Mesothelial cell of epicardium (in vitro differentiated cells): ENCODE data around the gene NOC3L. TPM values are rescaled to one million over a fixed set of nuclear protein-coding genes. Genes with fewer than 3 reads are reported as not detected.

ENCODE experiments used
- DNase-seq, 2 experiments: peaks; one replicate each; pipeline ENCODE4 v3.0.0; 2021; ENCODE audit warnings: low spot score in 2 of 2; ENCODE audit not compliant: unreplicated experiment in 2 of 2
- H3K27ac Mint-ChIP-seq: 2 replicates; pipeline ENCODE4 v1.8.0; 2021; ENCODE audit warnings: mixed read lengths
- H3K27me3 Mint-ChIP-seq: 2 replicates; pipeline ENCODE4 v1.8.0; 2021; ENCODE audit warnings: low read depth, mixed read lengths
- H3K36me3 Mint-ChIP-seq: 2 replicates; pipeline ENCODE4 v1.8.0; 2021; ENCODE audit warnings: mixed read lengths
- H3K4me1 Mint-ChIP-seq: 2 replicates; pipeline ENCODE4 v1.8.0; 2021; ENCODE audit warnings: mixed read lengths
- H3K4me3 Mint-ChIP-seq: 2 replicates; pipeline ENCODE4 v1.8.0; 2021; ENCODE audit warnings: mild to moderate bottlenecking, moderate library complexity, mixed read lengths
- H3K9me3 Mint-ChIP-seq: 2 replicates; pipeline ENCODE4 v1.8.0; 2021; ENCODE audit warnings: mixed read lengths
- total RNA-seq: library from RNA; stranded (reverse); gene quantifications from 3 replicates; pipeline ENCODE4 v1.2.1, GENCODE V29; 2021
- TF ChIP-seq, protein P1 (sequence below): fragments of 200-600 bp; sonication (generic); IDR thresholded peaks from one replicate; pipeline ENCODE4 v1.5.0; 2021; ENCODE audit warnings: antibody characterized with exemption; ENCODE audit not compliant: unreplicated experiment

The NOC3L gene
- 23.7 to 26.2 TPM (median 25.5 TPM) in 3 replicates for total RNA-seq

DNA sequence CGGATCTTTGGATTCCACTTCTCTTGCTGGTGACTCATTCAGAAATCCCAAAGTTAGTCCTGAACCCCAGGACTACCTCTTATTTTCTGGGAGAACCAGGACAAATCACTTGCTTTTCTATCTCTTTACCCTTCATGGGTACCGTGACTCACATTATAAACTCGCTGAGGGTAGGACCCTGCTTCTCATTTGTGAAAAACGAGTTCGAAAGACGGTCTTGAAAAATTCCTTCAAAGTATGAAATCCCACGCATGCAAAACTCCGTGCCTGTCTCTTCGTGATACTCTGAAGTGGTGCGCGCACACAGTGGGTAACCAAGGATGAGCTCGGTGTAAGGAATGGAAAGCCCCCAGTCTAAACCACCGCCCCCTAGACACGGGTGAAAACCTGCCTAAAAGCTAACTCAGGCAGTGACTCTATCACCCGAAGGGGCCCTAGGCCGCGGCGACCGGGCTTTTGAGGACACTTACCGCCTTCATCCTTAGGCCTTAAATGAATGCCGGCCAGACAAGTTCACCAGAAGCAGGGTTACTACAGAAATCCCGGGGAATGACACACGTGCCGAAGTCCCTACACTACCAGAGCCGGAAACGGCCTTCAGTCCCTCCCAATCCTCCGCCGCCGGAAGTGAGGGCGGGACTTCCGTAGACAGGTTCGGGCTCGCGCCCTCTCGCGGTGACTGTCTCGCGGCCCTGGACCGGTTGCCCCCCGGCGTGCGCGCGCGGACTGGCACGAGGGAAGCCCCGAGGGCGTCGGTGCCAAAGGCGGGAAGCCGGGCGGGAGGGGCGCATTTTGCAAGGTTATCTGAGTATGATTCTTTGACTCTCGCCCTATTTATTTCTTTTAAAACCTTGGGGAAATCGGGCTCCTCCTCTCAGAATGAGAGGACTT, at the start of gene NOC3L:
Gene NOC3L, minus strand, starts transcription at position 580 of the 891 bp plus-strand sequence. Its CDS starts 101 bp downstream, at position 479.
- Mint-ChIP-seq H3K36me3 (peaks cover 14% of the 10 kb centered on the region), H3K4me1 (peaks cover 20% of the 10 kb centered on the region), H3K9me3 (no peaks in the 10 kb centered on the region), H3K27ac (peak within 1 kb of the TSS; percentile 98), H3K27me3 (peaks cover 15% of the 10 kb centered on the region), H3K4me3 (peak within 1 kb of the TSS; percentile 89)
- peak; percentile 93 to 97 for DNase-seq
- TF ChIP-seq, protein P1, sequence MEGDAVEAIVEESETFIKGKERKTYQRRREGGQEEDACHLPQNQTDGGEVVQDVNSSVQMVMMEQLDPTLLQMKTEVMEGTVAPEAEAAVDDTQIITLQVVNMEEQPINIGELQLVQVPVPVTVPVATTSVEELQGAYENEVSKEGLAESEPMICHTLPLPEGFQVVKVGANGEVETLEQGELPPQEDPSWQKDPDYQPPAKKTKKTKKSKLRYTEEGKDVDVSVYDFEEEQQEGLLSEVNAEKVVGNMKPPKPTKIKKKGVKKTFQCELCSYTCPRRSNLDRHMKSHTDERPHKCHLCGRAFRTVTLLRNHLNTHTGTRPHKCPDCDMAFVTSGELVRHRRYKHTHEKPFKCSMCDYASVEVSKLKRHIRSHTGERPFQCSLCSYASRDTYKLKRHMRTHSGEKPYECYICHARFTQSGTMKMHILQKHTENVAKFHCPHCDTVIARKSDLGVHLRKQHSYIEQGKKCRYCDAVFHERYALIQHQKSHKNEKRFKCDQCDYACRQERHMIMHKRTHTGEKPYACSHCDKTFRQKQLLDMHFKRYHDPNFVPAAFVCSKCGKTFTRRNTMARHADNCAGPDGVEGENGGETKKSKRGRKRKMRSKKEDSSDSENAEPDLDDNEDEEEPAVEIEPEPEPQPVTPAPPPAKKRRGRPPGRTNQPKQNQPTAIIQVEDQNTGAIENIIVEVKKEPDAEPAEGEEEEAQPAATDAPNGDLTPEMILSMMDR, result peak; percentile 82

DNA sequence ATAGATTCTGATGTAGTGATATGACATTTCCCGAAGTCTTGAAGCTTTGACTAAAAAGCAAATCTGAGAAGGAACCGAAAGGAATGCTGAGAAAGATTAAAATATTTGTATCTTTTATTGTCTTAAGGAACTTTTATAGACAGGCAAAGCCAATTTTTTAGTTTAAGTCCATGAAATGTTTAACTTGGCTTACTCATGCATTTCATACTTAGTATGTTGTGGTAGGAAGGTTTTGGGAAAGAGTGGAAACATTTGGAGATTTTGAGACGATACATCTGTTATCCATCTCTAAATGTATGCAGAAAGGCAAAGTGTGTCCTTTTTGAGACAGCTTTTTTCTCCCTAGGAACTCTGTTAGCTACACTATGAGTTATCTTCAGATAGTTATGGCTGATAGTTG, 49.7 kb upstream of the NOC3L start:
- no peaks in the 10 kb centered on the region for H3K9me3 Mint-ChIP-seq
- TF ChIP-seq, protein P1, result no peak
- no peaks in the 10 kb centered on the region for H3K27me3 Mint-ChIP-seq
- no peak for DNase-seq
- H3K4me1 Mint-ChIP-seq, result peaks cover 41% of the 10 kb centered on the region
- H3K36me3 Mint-ChIP-seq, result no peaks in the 10 kb centered on the region
- H3K27ac Mint-ChIP-seq, result peak overlapping the region; percentile 21
- H3K4me3 Mint-ChIP-seq, result no peak overlapping the region

DNA sequence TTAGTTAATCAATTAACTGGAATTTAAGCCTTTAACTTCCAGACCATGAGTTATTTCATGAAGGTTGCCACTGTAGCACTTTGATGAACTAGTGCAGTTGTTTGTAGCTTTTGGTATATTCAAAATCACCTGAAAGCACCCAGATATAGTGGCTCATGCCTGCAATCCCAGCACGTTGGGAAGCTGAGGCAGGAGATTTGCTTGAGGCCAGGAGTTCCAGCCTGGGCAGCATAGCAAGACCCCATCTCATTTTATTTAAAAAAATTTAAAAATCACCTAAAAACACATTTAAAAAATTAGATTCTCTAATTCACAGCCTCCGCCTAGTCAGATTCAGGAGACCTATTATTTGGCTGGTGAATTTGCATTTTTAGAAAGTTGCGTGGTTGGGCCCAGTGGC, 48.6 kb upstream of the NOC3L start:
- Mint-ChIP-seq H3K4me3 (no peak overlapping the region), H3K4me1 (peaks cover 38% of the 10 kb centered on the region)

DNA sequence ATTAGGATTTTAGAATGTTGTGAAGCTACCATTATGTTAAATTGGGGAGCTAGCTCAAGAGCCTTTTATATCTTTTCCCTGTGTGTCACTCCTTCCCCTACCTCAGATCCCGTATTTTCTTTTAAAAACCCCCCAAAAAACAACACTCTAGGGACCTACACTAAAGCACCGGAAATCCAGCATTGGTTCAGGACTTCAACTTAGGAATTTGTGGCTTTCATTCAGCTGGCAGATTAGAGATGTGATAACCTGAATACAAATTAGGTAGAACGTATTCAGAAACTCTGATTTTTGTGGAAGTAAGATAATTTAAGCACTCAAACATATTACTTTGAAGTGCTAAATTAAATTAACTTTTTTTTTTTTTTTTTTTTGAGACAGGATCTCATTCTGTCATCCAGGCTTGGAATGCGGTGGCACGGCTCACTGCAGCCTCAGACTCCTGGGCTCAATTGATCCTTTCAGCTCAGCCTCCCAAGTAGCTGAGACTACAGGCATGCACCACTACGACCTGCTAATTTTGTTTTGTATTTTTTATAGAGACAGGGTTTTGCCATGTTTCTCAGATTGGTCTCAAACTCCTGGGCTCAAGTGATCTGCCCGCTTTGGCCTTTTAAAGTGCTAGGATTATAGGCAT, 46.4 kb upstream of the NOC3L start:
- Mint-ChIP-seq H3K9me3 (no peaks in the 10 kb centered on the region), H3K36me3 (no peaks in the 10 kb centered on the region), H3K4me1 (peaks cover 38% of the 10 kb centered on the region), H3K27ac (peak overlapping the region; percentile 58), H3K4me3 (no peak overlapping the region), H3K27me3 (no peaks in the 10 kb centered on the region)
- DNase-seq, result no peak
- TF ChIP-seq, protein P1, result no peak

More for the DNA sequence above, 48.6 kb upstream of the NOC3L start:
- H3K27ac Mint-ChIP-seq, result peak overlapping the region; percentile 68
- TF ChIP-seq, protein P1, result no peak
- no peak for DNase-seq
- H3K36me3 Mint-ChIP-seq, result no peaks in the 10 kb centered on the region
- no peaks in the 10 kb centered on the region for H3K27me3 Mint-ChIP-seq
- no peaks in the 10 kb centered on the region for H3K9me3 Mint-ChIP-seq

DNA sequence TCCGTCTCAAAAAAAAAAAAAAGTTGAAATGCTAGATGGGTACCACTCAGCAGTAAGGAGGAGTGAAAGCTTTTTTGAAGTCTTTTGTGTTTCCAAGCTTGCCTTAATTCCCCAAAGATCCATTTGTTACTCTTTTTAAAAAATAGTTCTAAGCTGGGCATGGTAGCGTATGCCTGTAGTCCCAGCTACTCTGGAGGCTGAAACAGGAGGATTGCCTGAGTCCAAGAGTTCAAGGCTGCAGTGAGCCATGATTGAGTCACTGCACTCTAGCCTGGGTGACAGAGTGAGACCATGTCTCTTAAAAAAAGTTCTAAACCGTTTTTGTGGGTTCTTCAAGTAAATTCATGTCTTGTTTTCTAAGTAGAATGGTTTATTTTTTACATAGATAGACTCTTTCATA, 44.9 kb upstream of the NOC3L start:
- Mint-ChIP-seq H3K36me3 (no peaks in the 10 kb centered on the region), H3K4me3 (no peak overlapping the region), H3K27ac (no peak overlapping the region), H3K4me1 (peaks cover 35% of the 10 kb centered on the region), H3K9me3 (no peaks in the 10 kb centered on the region), H3K27me3 (no peaks in the 10 kb centered on the region)
- TF ChIP-seq, protein P1, result no peak
- no peak for DNase-seq
